GM18867 (cell line): ENCODE data around the gene NRG3.

Experiments
- ATAC-seq: cut with Tn5 transposase; IDR thresholded peaks from one replicate; pipeline ENCODE4 v1.9.1; 2021; ENCODE audit warnings: mild to moderate bottlenecking, moderate library complexity; ENCODE audit not compliant: unreplicated experiment

The NRG3 gene

DNA sequence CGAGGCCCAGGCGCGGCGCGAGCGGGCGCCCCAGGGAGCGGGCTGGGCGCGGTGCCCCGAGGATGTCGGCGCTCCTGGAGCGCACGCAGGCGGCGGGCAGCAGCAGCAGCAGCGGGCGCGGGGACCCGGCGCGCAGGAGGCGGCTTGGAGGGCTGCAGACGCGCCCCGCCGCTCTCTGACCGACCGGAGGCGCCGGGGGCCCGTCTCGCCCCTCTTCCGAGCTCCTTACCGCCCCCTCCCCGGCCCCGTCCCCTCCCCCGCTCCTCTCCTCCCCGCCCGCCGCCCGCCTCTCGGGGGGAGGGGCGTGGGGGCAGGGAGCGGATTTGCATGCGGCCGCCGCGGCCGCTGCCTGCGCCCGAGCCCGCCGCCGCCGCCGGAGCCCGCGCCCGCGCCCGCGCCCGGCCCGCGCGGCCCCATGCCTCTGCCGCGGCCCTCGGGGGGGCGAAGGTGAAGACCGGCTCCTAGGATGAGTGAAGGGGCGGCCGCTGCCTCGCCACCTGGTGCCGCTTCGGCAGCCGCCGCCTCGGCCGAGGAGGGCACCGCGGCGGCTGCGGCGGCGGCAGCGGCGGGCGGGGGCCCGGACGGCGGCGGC lies at the start of gene NRG3:
NRG3 (plus strand) TSS at position 320 of the 592 bp plus-strand sequence.
- no peak for ATAC-seq

GRCh38 chr10:81828251-81828650 lies 46.7 kb upstream of the NRG3 start:
- ATAC-seq, result no peak

GRCh38 chr10:81831060-81831459 lies 43.9 kb upstream of the NRG3 start:
- no peak for ATAC-seq

DNA sequence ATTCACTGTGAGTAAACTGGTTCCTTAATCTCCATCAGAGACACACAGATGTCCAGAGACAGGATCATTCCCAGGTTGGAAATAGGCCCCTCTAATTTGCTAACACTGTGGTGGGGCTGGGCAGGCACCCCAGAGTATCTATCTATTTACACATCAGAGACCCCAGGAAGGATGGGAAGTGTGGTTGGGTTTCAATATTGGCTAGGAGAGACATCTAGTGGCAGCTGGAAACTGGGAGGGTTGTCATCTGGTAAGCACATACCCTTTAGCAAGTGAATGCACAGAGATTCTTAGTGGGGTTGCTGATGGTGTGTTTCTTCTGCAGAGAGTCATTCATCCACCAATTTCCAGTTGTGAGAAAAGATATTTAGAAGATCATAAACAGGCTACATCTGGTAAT lies 36.0 kb upstream of the NRG3 start:
- ATAC-seq, result no peak

DNA sequence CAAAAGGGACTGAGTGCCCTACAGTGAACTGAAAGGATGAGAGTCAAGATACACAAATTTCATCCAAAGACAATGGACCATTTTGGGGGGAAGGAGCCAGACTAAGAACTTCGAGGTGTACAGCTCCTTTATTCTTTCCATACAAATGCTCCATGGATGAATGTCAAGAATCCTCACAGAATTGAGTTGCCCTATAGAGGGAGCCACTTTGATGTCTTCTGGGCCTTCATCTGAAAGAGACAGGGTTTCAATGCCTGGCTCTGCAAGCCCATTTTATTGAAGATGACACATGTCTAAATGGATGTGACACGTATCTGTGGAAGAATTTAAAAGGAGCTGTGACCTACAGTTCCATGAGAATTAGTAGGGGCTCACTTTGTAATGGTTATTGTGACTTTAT lies 32.0 kb upstream of the NRG3 start:
- ATAC-seq, result no peak

GRCh38 chr10:81847675-81848074 lies 27.3 kb upstream of the NRG3 start:
- ATAC-seq, result no peak

DNA sequence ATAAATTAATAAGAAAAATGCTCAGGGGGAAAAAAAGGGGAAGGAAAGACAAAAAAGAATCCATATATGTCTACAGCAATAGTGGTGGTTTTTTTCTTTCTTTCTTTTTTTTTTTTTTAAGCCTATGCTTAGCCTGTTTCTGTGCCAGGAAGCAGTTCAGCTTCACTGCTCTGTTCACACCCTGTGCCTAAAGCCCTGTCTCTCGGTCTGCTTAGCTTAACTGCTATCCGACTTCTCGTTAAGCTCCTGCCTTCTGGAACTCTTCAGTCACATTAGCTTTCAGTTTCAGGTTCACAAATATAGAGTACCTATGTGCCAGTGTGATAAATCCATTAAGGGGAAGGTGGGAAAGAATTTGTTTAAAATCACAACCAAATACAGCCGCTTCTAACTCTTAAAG lies 26.5 kb upstream of the NRG3 start:
- no peak for ATAC-seq

GRCh38 chr10:81848931-81849330 lies 26.1 kb upstream of the NRG3 start:
- no peak for ATAC-seq

DNA sequence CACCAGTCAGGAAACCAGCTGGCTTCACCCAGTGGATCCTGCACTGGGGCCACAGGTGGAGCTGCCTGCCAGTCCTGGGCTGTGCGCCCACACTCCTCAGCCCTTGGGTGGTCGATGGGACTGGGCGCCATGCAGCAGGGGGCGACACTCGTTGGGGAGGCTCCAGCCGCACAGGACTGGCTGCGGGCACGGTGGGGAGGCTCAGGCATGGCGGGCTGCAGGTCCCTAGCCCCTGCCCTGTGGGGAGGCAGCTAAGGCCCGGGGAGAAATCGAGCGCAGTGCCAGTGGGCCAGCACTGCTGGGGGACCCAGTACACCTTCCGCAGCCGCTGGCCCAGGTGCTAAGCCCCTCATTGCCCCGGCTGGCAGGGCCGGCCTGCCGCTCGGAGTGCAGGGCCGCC lies 12.4 kb upstream of the NRG3 start:
- ATAC-seq, result no peak

DNA sequence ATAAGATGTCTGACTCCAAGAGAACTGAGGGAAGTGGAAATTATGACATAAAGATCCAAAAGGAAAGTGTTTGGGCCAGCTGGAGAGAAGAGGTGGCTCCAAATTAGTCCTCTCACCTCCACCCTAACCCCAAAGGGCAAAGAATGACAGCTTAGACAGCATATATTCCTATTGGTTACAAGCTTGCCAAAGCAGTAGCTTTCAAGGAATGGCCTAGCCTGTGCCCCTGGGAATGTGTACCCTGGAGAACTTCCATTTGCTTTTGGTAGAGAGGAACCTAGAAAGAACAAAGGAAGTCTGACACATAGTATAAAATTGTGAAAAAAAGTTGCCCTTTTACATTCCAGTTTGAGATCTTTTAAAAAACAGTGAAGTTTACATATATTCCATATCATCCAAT lies 11.2 kb upstream of the NRG3 start:
- ATAC-seq, result no peak

GRCh38 chr10:81865581-81865980 lies 9.4 kb upstream of the NRG3 start:
- no peak for ATAC-seq

DNA sequence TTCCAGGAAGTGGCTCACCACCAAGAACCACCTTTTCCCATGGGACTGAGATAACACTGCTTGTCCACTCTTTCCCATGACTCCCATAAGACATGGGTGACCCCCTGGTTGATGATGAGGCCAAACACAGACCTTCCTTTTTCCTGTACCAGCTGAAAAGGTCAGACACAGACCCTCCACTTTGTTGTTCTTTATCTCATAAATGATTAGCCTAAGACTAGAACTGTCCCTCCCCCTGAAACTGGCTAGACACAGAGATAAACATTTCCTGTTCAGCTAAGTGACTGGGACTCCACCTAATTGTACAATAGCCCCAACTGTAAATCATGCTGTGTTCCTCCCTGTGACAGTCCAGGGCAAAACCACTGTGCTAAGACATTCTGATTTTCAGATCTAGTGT lies 8.2 kb upstream of the NRG3 start:
- ATAC-seq, result peak; percentile 97

DNA sequence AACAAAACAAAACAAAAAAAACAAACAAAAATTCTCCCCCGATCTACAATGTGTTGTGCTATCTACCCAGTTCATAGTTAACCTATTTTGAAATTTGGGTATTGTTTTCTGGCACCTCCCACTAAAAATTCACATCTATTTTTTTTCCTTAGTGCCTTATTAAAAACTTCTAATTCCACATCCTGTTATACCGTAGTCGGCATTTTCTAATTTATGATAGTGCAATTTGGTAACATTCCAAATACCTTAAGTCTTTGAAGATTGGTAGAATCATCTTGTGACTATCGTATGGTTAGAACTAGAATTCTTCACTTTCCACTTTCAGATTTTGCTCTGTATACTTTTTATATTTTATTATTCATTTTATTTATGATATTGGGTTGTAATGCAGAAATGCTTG lies 4.5 kb upstream of the NRG3 start:
- no peak for ATAC-seq

- ATAC-seq, result no peak
These were observed 3.4 kb upstream of the NRG3 start for GRCh38 chr10:81871558-81871957.

DNA sequence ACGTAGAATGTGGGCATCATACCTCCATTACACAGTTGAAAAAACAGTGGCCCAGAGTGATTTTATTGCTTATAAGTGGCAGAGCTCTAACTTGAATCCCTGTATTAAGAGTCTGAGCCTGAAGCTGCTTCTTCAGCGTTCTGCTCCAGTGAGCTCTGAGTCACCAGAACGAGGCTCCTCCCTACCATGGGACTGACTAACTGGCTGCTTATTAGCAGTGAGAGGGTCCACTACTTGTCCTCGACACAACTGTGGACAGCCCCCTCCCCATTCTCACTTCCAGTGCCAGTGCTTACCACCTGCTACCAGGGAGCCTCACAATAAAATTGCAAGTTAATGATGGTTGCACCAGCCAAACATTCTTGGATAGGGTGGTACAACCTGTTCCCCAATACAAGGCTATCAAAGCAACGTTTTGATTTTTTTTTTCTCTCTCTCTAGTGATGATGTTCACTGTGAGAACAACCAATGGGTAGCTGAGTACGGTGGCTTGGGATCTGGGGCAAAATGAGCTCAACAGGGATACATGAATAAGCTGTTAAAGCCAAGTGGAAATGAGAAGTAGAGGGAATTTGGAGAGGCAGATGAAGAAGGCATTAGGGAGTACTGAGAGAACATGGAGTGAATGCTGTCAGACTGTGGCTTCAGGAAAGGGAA lies 2.7 kb upstream of the NRG3 start:
- ATAC-seq, result no peak

DNA sequence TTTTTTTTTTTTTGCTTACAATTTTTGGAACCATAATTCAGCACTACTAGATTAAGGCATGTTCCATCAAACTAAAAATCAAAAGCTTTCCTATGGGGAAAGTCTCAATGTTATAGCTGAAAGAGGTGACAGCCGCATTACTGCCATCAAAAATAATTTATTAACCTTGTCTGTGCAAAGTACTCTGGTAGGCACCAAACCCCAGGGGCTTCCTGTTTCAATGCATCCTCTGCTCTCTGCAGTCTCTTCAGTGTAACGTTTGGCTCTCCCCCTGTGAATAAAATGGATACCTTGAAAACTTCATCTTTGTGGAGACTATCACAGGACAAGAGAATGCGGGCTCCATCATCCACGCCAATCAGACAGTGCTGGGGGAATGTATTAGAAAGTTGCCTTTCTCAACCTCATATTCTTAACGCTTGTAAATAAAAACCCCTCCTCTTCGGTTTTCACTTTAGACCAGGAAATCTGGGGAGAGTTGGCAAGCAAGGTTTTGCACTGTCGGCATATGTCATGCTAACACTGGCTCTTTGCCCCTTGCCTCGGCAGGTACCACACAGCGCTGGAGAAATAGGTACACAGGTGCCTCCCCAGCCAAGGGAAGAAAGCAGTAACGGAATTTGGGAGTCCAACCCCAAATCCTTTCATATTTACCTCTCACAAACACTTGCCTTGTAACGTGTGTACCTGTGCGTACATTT lies 1.6 kb upstream of the NRG3 start:
- no peak for ATAC-seq

GRCh38 chr10:81873932-81874816 lies 820 bp upstream of the NRG3 start:
- ATAC-seq, result no peak

- no peak for ATAC-seq
These were observed 666 bp downstream of the NRG3 start for GRCh38 chr10:81875467-81876252.

DNA sequence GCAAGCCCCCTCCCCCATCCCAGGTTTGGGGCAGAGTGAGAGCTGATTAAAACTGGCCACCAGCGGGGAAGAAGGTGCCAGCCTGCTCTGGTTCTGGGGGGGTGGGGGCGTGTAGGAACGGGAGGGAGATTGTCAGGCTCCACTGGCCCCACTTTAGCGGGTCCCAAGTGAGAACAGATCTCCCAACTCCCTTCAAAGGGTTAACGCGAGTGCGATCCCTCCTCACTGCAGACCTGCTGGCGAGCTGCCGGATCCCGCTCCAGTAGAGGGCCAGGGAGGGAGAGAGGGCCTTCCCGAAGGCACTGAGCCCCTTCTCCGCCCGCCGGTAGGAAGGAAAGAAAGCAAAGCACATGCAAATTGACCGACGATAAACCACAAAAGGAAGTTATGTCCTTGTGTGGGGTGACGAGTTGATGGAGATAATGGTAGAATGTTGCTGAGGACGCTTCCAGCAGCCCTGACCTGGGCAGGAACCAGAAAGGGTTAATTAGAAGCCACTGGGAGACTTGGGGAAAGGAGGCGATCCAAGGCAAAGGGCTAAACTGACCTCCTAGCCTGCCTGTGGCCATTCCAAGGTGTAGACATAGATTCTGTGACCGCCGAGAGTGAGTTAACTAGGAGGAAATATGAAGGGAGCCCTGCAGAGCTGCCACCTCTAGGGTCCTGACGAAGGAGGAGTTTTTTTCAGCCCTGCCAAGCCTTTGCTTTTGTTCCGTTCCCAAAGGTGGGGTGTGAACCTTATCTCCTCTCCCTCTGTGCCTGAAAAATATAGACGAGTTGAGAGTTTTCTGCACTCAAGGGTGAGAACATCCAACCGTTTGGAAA lies 1.5 kb downstream of the NRG3 start:
- no peak for ATAC-seq

DNA sequence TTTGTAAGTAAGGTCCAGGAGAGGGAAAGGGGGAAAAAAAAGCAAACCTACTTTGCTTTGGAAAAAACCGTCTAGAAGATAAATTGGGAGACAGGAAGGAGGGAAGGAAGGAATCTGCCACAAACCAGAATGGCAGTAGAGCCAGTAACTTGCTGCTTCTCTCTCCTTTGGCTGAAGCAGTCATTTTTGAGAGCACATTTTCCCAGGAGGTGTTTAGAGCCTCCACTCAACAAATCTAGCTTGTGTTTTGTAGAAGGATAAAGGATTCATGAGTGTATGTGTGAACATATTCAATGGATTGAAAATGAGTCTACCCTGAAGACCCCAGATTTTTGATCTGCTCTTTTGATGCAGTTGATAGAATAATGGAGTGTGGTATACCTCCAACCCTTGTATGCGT lies 2.6 kb downstream of the NRG3 start:
- ATAC-seq, result no peak
